Posterior cingulate gyrus (tissue), 11 donors: Measurements from ENCODE around the gene DNAJB1.
A peak's percentile ranks its signal among the peaks of the same experiment; 100 is the strongest.
"Not testable (repeated sequence)": the region's sequence is repeated elsewhere in the genome, so short reads cannot be mapped to it uniquely, and the experiment has no call there.

Experiments used
- DNase-seq, 10 donors: peaks; one replicate each; pipeline versions ENCODE4 v3.0.0 to v3.0.0-alpha.2; 2020 to 2021; ENCODE audit warnings: mixed read lengths in 3 of 10
- intact Hi-C: fragments of 100-400 bp; cut with DNase I; formaldehyde crosslinking; loops from one replicate; pipeline ENCODE4 v1.15.1; 2023

Gene DNAJB1

DNA sequence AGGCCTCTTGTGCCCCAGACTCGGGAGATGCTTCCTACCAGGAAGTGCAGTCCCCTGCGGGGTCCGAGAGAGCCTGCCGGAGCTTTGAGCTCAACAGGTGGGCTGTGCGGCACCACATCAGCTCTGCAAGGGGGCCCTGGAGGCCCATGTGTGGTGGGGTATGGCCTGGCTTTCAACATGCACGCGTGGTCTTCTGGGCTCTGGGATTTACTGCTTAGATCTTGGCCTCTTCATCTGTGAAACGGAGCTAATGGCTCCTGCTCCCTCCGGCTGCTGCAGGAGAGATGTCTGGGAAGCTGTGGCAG is 35.7 kb upstream of the DNAJB1 start:
- intact Hi-C loops = no loop called here
- DNase-seq = no peak

DNA sequence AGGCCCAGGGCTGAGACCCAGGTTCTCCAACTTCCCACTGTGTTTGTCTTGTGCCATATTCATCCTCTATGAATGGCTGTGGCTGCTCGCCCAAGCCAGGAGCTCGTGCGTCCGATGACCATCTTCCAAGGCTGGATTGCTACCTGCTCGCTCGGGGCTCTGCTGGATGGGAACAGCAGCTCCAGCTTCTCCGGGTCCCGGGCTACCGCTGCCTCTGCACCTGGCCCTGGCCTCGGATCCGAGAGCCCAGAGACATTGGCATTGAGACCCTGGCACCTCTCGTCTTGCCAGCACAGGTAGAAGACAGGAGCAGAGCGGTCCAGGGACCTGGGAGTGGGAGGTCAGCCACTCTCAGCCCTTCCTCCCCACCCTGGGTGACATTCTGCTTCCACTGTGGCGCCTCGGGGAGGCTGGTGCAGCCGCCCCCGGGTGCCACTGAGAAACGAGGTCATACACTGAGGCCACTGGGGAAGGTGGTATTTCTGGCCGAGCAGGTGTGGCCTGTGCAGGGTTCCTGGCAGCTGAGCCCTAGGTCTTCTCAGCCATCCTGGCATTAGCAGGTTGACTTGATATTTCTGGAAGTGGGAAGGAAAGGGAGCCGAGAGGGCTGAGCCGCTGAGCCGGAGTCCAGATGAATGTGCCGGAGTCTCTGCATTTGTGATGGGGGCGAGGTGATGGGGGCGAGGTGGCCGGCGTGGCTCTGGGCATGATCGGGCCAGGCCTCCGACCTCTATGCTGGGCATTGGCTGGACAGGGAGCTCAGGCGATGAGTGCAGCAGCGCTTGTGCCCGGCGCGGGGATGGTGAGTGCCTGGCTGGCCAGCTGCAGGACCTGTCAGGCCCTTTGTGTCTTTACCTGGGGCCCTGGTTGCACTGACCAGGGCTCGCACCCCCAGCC is 35.1 kb upstream of the DNAJB1 start:
- DNase-seq = no peak
- intact Hi-C loops = no loop called here

DNA sequence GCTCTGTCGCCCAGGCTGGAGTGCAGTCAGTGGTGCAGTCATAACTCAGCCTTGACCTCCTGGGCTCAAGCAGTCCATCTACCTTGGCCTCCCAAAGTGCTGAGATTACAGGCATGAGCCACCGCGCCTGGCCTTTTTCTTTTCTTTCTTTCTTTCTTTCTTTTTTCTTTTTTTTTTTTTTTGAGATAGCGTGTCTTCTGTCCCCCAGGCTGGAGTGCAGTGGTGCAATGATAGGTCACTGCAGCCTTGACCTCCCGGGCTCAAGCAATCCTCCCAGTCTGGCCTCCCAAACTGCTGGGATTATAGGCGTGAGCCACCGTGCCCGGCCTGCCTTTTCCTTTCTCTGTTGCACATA is 33.8 kb upstream of the DNAJB1 start:
- DNase-seq, intact Hi-C loops: not testable (repeated sequence)

DNA sequence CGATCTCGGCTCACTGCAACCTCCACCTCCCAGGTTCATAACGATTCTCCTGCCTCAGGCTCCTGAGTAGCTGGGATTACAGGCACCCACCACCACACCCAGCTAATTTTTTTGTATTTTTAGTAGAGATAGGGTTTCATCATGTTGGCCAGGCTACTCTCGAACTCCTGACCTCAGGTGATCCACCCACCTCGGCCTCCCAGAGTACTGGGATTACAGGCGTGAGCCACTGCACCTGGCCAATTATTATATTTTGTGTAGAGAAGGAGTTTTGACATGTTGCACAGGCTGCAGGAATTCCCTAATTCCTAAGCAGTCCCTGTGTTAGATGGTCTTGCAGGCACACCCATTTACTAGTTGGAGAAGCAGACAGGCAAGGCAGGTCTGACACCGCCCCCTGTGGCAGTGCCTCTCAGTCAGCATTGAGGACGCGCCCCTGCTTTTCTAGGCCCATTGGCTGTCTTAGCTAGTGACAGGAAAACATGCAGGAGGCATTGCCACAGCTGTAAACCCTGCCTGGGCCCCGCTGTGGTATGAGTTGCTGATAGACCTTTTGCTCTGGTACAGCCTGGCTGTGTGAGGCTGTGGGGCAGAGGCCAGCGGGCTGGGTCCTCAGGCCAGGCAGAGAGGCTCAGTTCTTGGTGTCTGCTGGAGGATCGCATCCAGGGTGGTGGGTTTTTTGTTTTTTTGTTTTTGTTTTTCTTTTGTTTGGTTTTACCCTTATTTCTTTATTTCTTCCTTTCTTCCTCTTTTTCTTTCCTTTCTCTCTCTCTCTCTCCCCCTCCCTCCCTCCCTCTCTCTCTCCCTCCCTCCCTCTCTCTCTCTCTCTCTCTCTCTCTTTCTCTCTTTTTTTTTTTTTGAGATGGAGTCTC is 33.2 kb upstream of the DNAJB1 start:
- DNase-seq = peak in 5 of 10 donors; percentile 39 to 91 (median 52)
- intact Hi-C loops = not testable (repeated sequence)

DNA sequence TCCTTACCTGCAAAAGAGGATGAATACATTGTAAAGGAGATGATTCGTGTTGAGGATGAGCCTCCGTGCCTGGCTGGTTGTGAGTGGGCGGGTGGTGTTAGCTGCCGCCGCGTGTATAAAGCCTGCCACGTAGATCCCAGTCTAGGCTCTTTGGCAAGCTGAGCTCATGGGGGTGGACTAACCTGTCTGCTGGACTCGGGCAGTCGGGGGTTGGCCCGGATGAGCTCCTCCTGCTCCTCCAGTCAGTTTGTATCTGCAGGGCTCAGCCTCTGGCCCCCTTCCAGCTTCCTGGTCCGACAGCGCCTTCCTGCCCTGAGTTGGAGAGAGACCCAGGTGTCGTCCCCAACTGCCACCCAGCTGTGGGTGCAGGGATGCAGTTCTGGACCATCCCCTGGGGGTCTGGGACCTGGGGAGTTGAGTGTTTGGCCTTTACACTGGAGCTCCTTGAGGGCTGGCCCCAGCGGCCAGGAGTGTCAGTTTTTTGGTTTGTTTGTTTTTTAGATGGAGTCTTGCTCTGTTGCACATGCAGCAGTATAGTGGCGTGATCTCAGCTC is 32.1 kb upstream of the DNAJB1 start:
- DNase-seq = peak in 3 of 10 donors; percentile 42 to 88 (median 86)
- intact Hi-C loops = no loop called here

DNA sequence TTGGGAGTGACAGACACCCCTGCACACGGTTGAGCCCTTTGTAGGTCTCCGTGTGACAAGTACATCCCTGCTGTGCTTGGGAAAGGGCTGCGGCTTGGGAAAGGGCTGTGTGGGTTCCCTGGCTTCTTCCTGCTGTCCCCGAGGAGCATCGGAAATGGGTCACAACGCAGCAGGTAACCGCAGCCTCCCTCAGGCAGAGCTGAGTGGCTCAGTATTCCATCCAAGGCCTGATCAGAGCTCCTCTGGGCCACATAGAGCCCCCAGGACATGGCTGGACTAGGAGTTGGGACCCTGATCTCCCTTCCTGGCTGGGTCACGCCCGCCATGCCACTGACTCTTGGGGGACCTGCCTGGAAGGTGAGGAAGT is 27.5 kb upstream of the DNAJB1 start:
- intact Hi-C loops = no loop called here
- DNase-seq = no peak

DNA sequence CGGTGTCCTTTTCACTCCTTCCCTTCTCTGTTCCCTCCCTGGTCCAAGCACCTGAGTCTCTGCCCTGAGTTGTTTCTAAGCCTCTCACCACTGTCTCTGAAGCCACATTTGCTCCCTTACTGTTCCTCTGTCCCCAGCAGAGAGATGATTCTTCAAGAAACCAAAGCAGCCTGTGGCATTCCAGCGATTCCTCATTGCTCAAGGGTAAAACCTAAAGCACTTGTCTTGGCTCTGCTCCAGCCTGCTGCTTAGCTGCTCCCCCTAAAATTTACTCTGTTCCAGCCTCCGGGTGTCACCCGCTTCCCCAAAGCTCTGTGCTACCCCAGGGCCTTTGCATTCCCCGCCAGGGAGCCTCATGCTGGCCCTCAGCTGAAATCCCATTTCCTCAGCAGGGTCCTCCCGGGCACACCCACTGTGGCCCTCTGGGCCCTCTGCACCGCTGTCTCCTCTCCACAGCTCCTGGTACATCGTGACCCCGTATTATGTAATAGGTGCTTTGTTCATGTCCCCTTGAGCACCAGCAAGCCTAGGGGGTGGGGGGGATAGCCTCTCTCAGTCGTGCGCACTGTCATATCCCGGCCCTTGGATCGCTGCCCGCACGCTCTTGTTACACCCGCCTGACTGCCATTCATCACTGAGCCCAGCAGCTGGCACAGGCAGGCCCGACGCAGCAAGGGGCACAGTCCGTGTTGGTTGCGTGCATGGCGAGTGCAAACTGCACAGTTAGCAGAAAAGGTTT is 26.9 kb upstream of the DNAJB1 start:
- peak; percentile 85 to 98 (median 94) for DNase-seq
- intact Hi-C loops = no loop called here

DNA sequence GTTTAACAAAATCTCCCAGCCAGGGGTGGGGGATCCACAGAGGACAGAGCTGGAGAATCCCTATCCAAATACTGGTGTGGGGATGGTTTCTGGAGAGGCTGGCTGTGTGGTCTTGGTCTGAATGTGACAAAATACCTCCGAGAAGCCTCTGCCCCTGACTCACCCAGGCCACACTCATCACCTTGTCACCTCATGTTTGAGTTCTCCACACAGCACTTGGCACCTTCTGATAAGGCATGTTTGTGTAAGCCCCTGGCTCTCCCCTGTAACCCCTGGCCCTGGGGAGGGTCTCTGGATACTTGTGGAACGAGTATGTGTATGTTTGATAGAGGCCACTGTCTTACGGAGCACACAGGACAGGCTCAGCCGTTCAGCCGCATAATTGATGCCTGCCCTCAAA is 25.9 kb upstream of the DNAJB1 start:
- no peak for DNase-seq
- intact Hi-C loops = no loop called here

DNA sequence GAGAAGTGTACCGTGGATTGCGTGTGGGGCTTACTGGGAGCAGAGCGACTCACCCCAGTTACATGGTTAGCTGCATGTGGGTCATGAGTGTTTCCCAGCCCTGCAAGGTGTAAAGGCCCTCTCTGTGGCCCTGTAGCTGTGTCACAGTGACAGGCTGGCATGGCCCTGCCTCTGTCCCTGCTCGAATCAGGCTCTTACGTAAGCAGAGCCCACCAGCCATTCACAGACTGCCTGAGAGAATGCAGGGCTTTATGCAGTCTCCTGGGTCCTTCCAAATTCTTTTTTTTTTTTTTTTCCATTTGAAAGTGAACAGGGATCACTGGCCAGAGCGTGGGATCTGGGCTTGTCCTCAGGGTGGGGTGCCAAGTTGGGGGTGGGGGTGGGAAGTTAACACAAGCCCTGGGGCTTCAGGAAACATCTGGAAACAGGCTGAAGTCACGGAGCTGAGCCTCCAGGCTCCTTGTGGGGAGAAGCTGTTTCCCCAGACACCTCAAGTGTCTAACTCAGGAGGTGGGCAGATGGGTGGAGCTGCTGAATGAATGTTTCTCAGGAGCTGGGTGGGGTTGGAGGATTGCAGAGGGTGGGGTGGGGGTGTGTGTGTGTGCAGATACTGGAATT is 24.6 kb upstream of the DNAJB1 start:
- no peak for DNase-seq

DNA sequence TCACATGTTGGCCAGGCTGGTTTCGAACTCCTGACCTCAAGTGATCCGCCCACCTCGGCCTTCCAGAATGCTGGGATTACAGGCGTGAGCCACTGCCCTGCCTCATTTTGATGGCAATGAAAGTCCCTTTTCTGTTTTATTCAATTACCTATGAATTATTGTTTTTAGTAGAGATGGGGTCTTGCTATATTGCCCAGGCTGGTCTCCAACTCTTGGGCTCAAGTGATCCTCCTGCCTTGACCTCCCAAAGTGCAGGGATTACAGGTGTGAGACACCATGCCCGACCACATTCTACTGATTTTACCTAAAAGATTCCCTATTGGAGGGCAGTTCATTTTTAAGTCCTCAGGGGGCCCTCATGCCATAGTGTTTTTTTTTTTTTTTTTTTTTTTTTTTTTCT is 23.8 kb upstream of the DNAJB1 start:
- intact Hi-C loops, DNase-seq: not testable (repeated sequence)

More for the DNA sequence above, 24.6 kb upstream of the DNAJB1 start:
- intact Hi-C loops = no loop called here

DNA sequence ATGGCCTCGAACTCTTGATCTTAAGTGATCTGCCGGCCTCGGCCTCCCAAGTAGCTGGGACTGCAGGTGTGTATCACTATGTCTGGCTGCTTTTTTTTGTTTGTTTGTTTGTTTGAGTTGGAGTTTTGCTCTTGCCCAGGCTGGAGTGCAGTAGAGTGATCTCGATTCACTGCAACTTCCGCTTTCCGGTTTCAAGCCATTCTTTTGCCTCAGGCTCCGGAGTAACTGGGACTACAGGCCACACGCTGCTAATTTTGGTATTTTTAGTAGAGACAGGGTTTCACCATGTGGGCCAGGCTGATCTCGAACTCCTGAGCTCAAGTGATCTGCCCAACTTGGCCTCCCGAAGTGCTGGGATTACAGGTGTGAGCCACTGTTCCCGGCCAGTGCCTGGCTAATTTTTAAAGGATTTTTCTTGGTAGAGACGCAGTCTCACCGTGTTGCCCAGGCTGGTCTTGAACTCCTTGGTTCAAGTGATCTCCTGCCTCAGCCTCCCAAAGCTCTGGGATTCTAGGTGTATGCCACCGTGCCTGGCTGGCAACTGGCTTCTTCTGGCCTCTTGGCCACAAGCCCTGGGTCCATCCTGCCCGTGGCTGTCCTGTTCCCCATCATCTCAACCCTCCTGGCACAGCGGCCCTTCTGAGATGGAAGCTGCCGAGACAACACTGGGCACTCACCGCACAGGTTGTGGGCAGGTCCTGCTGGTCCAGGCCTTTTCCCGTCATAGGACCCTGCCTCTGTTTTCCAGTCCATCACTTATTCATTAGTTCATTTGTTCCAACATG is 22.7 kb upstream of the DNAJB1 start:
- intact Hi-C loops = no loop called here

DNA sequence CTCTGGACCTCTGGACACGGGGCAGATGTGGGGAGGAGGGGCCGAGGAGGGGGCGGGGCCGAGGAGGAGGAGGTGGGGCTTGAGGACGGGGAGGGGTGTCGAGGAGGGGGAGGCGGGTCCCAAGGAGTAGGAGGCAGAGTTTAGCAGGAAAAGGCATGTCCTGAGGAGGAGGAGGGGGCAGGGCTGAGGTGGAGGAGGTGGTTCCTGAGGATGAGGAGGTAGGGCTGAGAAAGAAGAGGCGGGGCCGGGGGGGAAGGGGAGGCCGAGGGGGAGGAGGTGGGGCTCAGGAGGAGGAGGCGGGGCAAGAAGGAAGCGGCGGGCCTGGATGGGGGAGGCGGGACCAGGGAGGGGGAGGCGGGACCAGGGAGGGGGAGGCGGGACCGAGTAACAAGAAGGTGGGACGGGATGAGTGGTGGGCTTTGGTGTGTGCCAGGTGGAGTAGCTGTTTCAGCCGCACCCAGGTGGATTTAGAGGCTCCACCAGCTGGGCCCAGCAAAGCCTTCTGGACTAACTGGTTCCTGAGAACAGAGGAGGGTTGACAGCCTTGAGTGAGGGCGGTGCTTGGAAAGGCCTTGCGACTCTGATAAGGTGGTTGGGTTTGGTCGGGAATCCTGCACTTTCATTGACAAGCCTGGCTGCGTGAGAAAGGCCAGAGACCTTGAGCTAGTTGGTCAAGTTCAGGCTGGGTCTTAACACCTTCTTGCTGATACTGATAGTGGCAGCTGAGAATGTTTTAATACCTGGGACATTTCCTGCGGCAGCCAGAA is 18.9 kb upstream of the DNAJB1 start:
- DNase-seq = no peak
- intact Hi-C loops = no loop called here

More for the DNA sequence above, 22.7 kb upstream of the DNAJB1 start:
- DNase-seq = no peak

DNA sequence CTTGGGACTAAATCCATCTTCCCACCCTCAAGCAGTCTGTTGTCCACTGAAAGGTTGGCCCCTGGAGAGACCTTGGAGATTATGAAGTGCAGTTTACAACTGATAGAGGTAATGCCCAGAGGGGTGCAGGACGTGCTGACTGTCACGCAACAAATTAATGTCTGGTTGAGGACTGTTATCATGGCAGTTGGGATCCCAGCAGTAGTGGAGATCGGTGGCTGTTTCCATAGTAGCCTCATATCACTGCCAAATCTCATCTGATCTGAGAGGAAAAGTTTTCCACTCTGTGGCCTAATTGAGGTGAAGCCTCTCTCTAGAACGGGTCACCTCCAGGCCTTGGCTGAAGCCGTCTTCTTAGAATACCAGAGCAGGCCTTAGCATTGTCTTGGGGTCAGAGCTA is 15.3 kb upstream of the DNAJB1 start:
- no peak for DNase-seq

DNA sequence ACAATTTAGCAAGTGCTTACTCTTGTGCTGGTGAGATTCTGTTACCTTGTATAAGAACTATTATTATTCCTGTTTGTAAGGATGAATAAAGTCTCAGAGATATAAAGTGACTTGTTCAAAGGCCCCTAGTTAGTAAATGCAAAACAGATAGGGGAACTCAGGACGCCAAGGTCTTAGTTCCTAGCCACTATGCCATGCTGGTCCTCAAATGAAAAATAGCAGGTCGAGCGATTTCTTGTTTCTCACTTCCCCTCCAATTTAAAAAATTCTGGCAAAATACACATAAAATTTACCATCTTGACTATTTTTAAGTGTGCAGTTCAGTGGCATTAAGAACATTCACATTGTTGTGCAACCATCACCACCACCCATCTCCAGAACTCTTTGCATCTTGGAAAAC is 12.3 kb upstream of the DNAJB1 start:
- no peak for DNase-seq
- intact Hi-C loops = no loop called here

More for the DNA sequence above, 15.3 kb upstream of the DNAJB1 start:
- intact Hi-C loops = no loop called here

DNA sequence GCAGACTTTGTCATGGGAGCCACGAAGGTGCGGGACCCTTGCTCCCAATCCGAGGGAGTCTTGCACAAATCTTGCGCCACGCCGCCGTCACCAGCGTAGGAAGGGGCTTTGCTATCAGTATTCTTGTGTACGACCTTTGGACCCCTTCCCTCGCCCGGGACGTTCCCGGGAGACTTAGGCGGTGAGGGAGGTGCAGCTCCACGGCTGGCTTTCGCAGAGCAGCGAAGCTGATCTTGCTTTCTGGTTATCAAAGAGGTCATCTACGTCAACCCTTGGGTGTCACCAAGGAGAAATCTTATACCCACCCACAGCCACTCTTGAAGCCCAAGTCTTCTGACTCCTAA is 11.8 kb upstream of the DNAJB1 start:
- intact Hi-C loops = no loop called here
- peak in 1 of 10 donors; percentile 77 for DNase-seq

DNA sequence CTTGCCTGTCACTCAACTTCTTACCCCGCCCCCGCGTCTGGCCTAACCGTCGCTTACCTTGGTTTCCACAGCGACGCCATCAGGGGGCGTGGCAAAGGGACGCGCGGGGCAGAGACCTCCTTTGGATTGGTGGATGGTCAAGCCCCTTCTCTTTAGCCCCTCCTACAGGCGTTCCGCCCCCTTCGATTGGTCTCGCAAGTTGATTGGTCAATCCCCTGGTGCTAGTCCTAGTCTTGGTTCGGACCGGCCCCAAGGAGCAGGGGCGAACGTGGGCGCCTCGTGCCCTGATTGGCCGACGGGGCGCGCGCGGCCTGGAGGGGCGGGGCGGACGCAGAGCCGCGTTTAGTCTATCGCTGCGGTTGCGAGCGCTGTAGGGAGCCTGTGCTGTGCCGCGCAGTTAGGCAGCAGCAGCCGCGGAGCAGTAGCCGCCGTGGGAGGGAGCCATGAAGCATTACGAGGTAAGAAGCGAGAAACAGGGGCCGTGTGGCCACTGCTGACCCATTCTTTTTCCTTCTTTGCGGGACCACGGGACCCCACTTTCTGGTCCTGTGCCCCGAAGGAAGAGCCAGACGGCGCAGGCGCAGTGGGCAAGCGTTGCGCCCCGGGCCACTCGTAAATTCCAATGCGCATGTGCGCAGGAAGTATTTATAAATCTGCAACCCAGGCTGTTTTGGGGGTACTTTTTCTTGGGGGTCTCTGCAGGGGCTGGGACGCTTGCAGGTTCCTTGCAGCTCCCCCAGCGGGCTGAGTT is 11.2 kb upstream of the DNAJB1 start, which contains the start of gene TECR:
TECR (plus strand) TSS at position 341 of the 751 bp plus-strand sequence; CDS start at position 444, 103 bp downstream.
- peak; percentile 100 for DNase-seq
- intact Hi-C loops = no loop called here

DNA sequence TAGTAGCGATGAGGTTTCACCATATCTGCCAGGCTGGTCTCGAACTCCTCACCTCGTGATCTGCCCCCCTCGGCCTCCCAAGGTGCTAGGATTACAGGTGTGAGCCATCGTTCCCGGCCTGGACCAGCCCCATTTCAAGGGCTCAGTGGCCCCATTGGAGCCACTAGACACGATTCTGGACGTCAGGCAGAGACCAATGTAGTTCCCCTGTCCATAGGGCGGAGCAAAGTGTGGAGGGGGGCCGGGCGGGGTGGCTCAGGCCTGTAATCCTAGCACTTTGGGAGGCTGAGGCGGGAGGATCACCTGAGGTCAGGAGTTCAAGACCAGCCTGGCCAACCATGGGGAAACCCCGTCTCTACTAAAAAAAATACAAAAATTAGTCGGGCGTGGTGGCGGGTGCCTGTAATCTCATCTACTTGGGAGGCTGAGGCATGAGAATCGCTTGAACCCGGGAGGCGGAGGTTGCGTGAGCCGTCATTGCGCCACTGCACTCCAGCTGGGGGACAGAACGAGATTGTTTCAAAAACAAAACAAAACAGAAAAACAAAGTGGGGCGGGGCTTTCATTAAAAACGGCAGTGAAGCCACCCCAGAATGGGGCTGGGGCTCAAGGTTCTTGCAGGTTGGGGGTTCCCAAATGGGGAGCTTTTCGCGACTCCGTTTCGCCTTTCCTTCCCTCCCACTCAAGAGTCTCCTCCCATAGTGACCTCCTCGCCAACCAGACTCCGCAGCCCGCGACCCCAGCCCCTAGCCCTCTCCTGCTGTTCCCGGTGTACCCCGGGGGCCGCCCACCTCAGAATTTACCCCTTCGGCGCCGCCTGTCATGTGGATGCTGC is 10.4 kb upstream of the DNAJB1 start:
- intact Hi-C loops = no loop called here
- DNase-seq = no peak
